GM12878 (cell line): Measurements from ENCODE around the gene CNGA1. TPM values are rescaled to one million over a fixed set of nuclear protein-coding genes. Genes with fewer than 3 reads are reported as not detected.

Experiments used
- ATAC-seq: fragments of 200-7000 bp; cut with Tn5 transposase; 3 replicates; pipeline ENCODE4 v1.9.1; 2020; ENCODE audit warnings: mild to moderate bottlenecking, moderate library complexity
- BruUV-seq: library from RNA; stranded (reverse); fragments of 400-500 nt; replicated peaks from 2 replicates; lab custom pipeline; 2021; lab: Mats Ljungman, UMichigan
- CTCF ChIA-PET: fragments of 300-600 bp; sonication (Branson Sonifier 250); formaldehyde crosslinking; extraction: SDS; loops from one replicate; lab custom pipeline; 2021; ENCODE audit warnings: inconsistent platforms; lab: Yijun Ruan, JAX
- POLR2A ChIA-PET: fragments of 350-600 bp; formaldehyde crosslinking; extraction: SDS; loops from one replicate; lab custom pipeline; 2021; ENCODE audit warnings: inconsistent platforms; lab: Charles Lee
- RAD21 ChIA-PET: fragments of 300-600 bp; sonication (Branson Sonifier 250); formaldehyde crosslinking; loops from one replicate; lab custom pipeline; 2023; ENCODE audit warnings: antibody characterized with exemption; ENCODE audit not compliant: unreplicated experiment; lab: Charles Lee
- SMC1A ChIA-PET: fragments of 300-600 bp; sonication (Branson Sonifier 250); formaldehyde crosslinking; loops from one replicate; lab custom pipeline; 2023; ENCODE audit not compliant: unreplicated experiment, uncharacterized antibody; lab: Charles Lee
- DNase-seq: peaks from one replicate; pipeline ENCODE4 v3.0.0-alpha.2; 2011; ENCODE audit warnings: low read depth, low spot score
- FAIRE-seq: peaks from 3 replicates; lab custom pipeline; 2011; peaks lifted over from hg19 to GRCh38; lab: Jason Lieb, UNC
- H2AFZ ChIP-seq: 2 replicates; pipeline ENCODE4 v1.6.0; 2011; ENCODE audit warnings: low read depth, low read length, control low read depth; ENCODE audit not compliant: control insufficient read depth
- H3K27ac ChIP-seq: 2 replicates; pipeline ENCODE4 v1.5.1; 2011; ENCODE audit warnings: control low read depth; ENCODE audit not compliant: control insufficient read depth, insufficient read depth
- H3K27me3 ChIP-seq, 2 experiments: replicated peaks in 1 of 2; 2 replicates each; pipeline versions ENCODE4 v1.6.0 to v1.6.1; 2011; ENCODE audit warnings: low read length in 1 of 2; ENCODE audit not compliant: control insufficient read depth in 2 of 2, insufficient read depth in 2 of 2
- H3K36me3 ChIP-seq, 2 experiments: 2 replicates each; pipeline ENCODE4 v1.5.1; 2011; ENCODE audit warnings: low read length in 1 of 2; ENCODE audit not compliant: control insufficient read depth in 2 of 2, insufficient read depth in 2 of 2
- H3K4me1 ChIP-seq: 2 replicates; pipeline ENCODE4 v1.6.1; 2011; ENCODE audit warnings: mild to moderate bottlenecking, low read length, moderate library complexity, mixed read lengths; ENCODE audit not compliant: control insufficient read depth, insufficient read depth
- H3K4me2 ChIP-seq: 2 replicates; pipeline ENCODE4 v1.6.0; 2011; ENCODE audit warnings: control low read depth; ENCODE audit not compliant: control insufficient read depth, insufficient read depth
- H3K4me3 ChIP-seq: fragments of 200-600 bp; sonication (generic); 2 replicates; pipeline ENCODE4 v1.5.1; 2016
- H3K79me2 ChIP-seq: 2 replicates; pipeline ENCODE4 v1.6.0; 2011; ENCODE audit warnings: low read length; ENCODE audit not compliant: control insufficient read depth, insufficient read depth
- H3K9ac ChIP-seq: 2 replicates; pipeline ENCODE4 v1.8.0; 2011; ENCODE audit warnings: low read length, control low read depth, mixed read lengths; ENCODE audit not compliant: control insufficient read depth, insufficient read depth
- H3K9me3 ChIP-seq: replicated peaks from 3 replicates; pipeline ENCODE4 v1.5.1; 2011; ENCODE audit warnings: mild to moderate bottlenecking, low read length; ENCODE audit not compliant: control insufficient read depth, insufficient read depth
- H4K20me1 ChIP-seq: 2 replicates; pipeline ENCODE4 v1.6.0; 2011; ENCODE audit not compliant: control insufficient read depth, insufficient read depth
- ATF7 ChIP-seq: fragments of 450-650 bp; IDR thresholded peaks from 2 replicates; pipeline ENCODE4 v1.6.1; 2016; ENCODE audit warnings: low read depth, mild to moderate bottlenecking
- BMI1 ChIP-seq: fragments of 450-650 bp; IDR thresholded peaks from 2 replicates; pipeline ENCODE4 v1.6.1; 2016; ENCODE audit warnings: mild to moderate bottlenecking, moderate library complexity, borderline replicate concordance
- CHD4 ChIP-seq: fragments of 200-600 bp; sonication (generic); IDR thresholded peaks from 2 replicates; pipeline ENCODE4 v1.6.1; 2016; ENCODE audit warnings: mild to moderate bottlenecking
- DPF2 ChIP-seq: fragments of 450-650 bp; IDR thresholded peaks from 2 replicates; pipeline ENCODE4 v1.6.1; 2017; ENCODE audit warnings: mild to moderate bottlenecking
- EZH2 ChIP-seq: IDR thresholded peaks from 2 replicates; pipeline ENCODE4 v1.6.1; 2012; ENCODE audit warnings: low read depth, mild to moderate bottlenecking, control low read depth, inconsistent platforms, low read length, borderline replicate concordance; ENCODE audit not compliant: control insufficient read depth
- HDAC6 ChIP-seq: fragments of 200-600 bp; sonication (generic); IDR thresholded peaks from one replicate; pipeline ENCODE4 v1.8.0; 2017; ENCODE audit warnings: antibody characterized with exemption; ENCODE audit not compliant: unreplicated experiment
- MYB ChIP-seq: fragments of 150-350 bp; IDR thresholded peaks from 2 replicates; pipeline ENCODE4 v1.6.1; 2014; ENCODE audit warnings: mild to moderate bottlenecking, low read depth, low read length, borderline replicate concordance
- PAX5 ChIP-seq: IDR thresholded peaks from 2 replicates; pipeline ENCODE4 v1.6.1; 2011; ENCODE audit warnings: low read depth, low read length, borderline replicate concordance
- POLR2AphosphoS5 ChIP-seq: IDR thresholded peaks from 2 replicates; pipeline ENCODE4 v1.6.1; 2011; ENCODE audit warnings: mild to moderate bottlenecking, low read length, inconsistent platforms
- POU2F2 ChIP-seq: IDR thresholded peaks from 3 replicates; pipeline ENCODE4 v1.6.1; 2011; ENCODE audit warnings: low read depth, mild to moderate bottlenecking, low read length, borderline replicate concordance
- SMAD1 ChIP-seq: fragments of 450-650 bp; IDR thresholded peaks from 2 replicates; pipeline ENCODE4 v1.6.1; 2018; ENCODE audit warnings: mild to moderate bottlenecking, low read depth; ENCODE audit not compliant: partially characterized antibody
- SREBF1 ChIP-seq: IDR thresholded peaks from 2 replicates; pipeline ENCODE4 v1.6.1; 2012; ENCODE audit warnings: mild to moderate bottlenecking, low read length
- SRF ChIP-seq, 2 experiments: IDR thresholded peaks; 2 replicates each; pipeline ENCODE4 v1.6.1; 2011; ENCODE audit warnings: low read depth in 2 of 2, low read length in 2 of 2, mild to moderate bottlenecking in 1 of 2, moderate library complexity in 1 of 2
- TCF12 ChIP-seq: IDR thresholded peaks from 2 replicates; pipeline ENCODE4 v1.6.1; 2011; ENCODE audit warnings: low read depth, mild to moderate bottlenecking, low read length
- in situ Hi-C: fragments of 300-500 bp; cut with MboI; formaldehyde crosslinking; loops from 9 replicates; pipeline ENCODE4 v1.14.3; 2018; ENCODE audit warnings: mixed read lengths
- intact Hi-C: fragments of 100-400 bp; cut with micrococcal nuclease; formaldehyde crosslinking; loops from one replicate; pipeline ENCODE4 v1.14.2; 2022; ENCODE audit not compliant: unreplicated experiment
- polyA plus RNA-seq, 11 experiments: library from polyadenylated mRNA; depleted of rRNA in 4 of 11; unstranded in 6 of 11; stranded (reverse) in 5 of 11; fragments of >200 nt; fragmentation: Nextera tagmentation in 4 of 11; fragmentation: Illumina TruSeq in 1 of 11; extraction: Ambion mirVana in 4 of 11; extraction: Trizol in 1 of 11; gene quantifications; 1 replicate in 1 of 11; 2 replicates in 10 of 11; pipeline versions ENCODE4 v1.2.1 to v1.2.3, GENCODE V29; 2011 to 2016; ENCODE audit warnings: inconsistent platforms in 2 of 11, missing spikeins in 2 of 11, low read depth in 1 of 11
- total RNA-seq, 4 experiments: library from RNA; depleted of rRNA in 3 of 4; stranded (reverse); fragments of >200 nt in 3 of 4; fragmentation: Illumina TruSeq in 1 of 4; extraction: Trizol in 1 of 4; gene quantifications; 2 replicates each; pipeline versions ENCODE4 v1.2.1 to v1.2.3, GENCODE V29; 2013 to 2021
- TF ChIP-seq, protein P1 (sequence below): IDR thresholded peaks from 2 replicates; pipeline ENCODE4 v1.6.1; 2012; ENCODE audit warnings: improper control_type of control experiment, low read depth, low read length; ENCODE audit not compliant: insufficient replicate concordance
- TF ChIP-seq, protein P2 (sequence below): IDR thresholded peaks from 2 replicates; pipeline ENCODE4 v1.6.1; 2011; ENCODE audit warnings: low read depth, mild to moderate bottlenecking, low read length, moderate library complexity, borderline replicate concordance; ENCODE audit errors: extremely low read depth

Gene CNGA1
- total and polyA plus RNA-seq, 10 of the 15 experiments (the other 5 are each of a cell fraction or from before 2014, with no cell fraction given) = 0.38 to 14.2 (median 5.1) TPM

GRCh38 chr4:48032721-48033120, 16.2 kb upstream of the CNGA1 start:
- ChIA-PET CTCF (interaction anchor here (0.7 to 9.8 kb wide), 12 partner anchors 9 to 172 kb away, joined by 3 to 158 read pairs (median 4); partner anchors contain the start of genes CNGA1 and NIPAL1), RAD21 (interaction anchor here (0.8 to 7.2 kb wide), 7 partner anchors 9 to 55 kb away, joined by 3 to 121 read pairs (median 5); no protein-coding TSS in a partner anchor), POLR2A (interaction anchor here (0.7 to 6.1 kb wide), 3 partner anchors 14 to 53 kb away, joined by 3 to 38 read pairs (median 7); no protein-coding TSS in a partner anchor), SMC1A (interaction anchor here (0.8 to 11.8 kb wide), 6 partner anchors 13 to 76 kb away, joined by 4 to 268 read pairs (median 20); no protein-coding TSS in a partner anchor)
- Histone ChIP-seq H3K27me3 (no peaks in the 10 kb centered on the region), H3K36me3 (no peaks in the 10 kb centered on the region), H3K27ac (no peak overlapping the region; the same call in 1 of the 2 replicates), H4K20me1 (no peaks in the 10 kb centered on the region), H2AFZ (no peak overlapping the region), H3K9me3 (peaks cover 2% of the 10 kb centered on the region; the same call in 1 of the 3 replicates), H3K4me2 (no peak overlapping the region), H3K4me1 (peaks cover 60% of the 10 kb centered on the region), H3K9ac (no peak overlapping the region), H3K4me3 (no peak overlapping the region), H3K79me2 (no peaks in the 10 kb centered on the region)
- DNase-seq (no peak), FAIRE-seq (no peak), ATAC-seq (no peak)
- no TSS peak for BruUV-seq
- TF ChIP-seq EZH2 (no peak), PAX5 (no peak), MYB (no peak), DPF2 (no peak), SMAD1 (no peak), POLR2AphosphoS5 (no peak), HDAC6 (no peak), ATF7 (no peak), BMI1 (no peak), SRF (IDR thresholded peaks at IDR 0.05; ENCODE audit: low read depth in 2 of 2, low read length in 2 of 2) (no peak), TCF12 (no peak), POU2F2 (no peak), SREBF1 (no peak), CHD4 (no peak)
- TF ChIP-seq, protein P1, sequence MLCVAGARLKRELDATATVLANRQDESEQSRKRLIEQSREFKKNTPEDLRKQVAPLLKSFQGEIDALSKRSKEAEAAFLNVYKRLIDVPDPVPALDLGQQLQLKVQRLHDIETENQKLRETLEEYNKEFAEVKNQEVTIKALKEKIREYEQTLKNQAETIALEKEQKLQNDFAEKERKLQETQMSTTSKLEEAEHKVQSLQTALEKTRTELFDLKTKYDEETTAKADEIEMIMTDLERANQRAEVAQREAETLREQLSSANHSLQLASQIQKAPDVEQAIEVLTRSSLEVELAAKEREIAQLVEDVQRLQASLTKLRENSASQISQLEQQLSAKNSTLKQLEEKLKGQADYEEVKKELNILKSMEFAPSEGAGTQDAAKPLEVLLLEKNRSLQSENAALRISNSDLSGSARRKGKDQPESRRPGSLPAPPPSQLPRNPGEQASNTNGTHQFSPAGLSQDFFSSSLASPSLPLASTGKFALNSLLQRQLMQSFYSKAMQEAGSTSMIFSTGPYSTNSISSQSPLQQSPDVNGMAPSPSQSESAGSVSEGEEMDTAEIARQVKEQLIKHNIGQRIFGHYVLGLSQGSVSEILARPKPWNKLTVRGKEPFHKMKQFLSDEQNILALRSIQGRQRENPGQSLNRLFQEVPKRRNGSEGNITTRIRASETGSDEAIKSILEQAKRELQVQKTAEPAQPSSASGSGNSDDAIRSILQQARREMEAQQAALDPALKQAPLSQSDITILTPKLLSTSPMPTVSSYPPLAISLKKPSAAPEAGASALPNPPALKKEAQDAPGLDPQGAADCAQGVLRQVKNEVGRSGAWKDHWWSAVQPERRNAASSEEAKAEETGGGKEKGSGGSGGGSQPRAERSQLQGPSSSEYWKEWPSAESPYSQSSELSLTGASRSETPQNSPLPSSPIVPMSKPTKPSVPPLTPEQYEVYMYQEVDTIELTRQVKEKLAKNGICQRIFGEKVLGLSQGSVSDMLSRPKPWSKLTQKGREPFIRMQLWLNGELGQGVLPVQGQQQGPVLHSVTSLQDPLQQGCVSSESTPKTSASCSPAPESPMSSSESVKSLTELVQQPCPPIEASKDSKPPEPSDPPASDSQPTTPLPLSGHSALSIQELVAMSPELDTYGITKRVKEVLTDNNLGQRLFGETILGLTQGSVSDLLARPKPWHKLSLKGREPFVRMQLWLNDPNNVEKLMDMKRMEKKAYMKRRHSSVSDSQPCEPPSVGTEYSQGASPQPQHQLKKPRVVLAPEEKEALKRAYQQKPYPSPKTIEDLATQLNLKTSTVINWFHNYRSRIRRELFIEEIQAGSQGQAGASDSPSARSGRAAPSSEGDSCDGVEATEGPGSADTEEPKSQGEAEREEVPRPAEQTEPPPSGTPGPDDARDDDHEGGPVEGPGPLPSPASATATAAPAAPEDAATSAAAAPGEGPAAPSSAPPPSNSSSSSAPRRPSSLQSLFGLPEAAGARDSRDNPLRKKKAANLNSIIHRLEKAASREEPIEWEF = no peak
- TF ChIP-seq, protein P2, sequence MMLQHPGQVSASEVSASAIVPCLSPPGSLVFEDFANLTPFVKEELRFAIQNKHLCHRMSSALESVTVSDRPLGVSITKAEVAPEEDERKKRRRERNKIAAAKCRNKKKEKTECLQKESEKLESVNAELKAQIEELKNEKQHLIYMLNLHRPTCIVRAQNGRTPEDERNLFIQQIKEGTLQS = no peak
- intact Hi-C loops (loop anchor here (10.0 kb wide), 1 partner anchor 538 kb away; no protein-coding TSS in a partner anchor), in situ Hi-C loops (no loop called here)
